Smooth muscle cell (in vitro differentiated cells): Measurements from ENCODE around the gene DPF3. TPM values are rescaled to one million over a fixed set of nuclear protein-coding genes. Genes with fewer than 3 reads are reported as not detected.

Source experiments
- DNase-seq: peaks from one replicate; lab custom pipeline; 2025; ENCODE audit not compliant: unreplicated experiment; lab: John Stamatoyannopoulos, UW
- H2AFZ ChIP-seq: fragments of 200-600 bp; sonication (generic); 2 replicates; pipeline ENCODE4 v1.6.0; 2016; ENCODE audit warnings: antibody characterized with exemption, low read depth, mild to moderate bottlenecking
- H3F3A ChIP-seq: fragments of 200-600 bp; sonication (generic); 2 replicates; pipeline ENCODE4 v1.6.0; 2017; ENCODE audit warnings: antibody characterized with exemption, low read depth
- H3K27ac ChIP-seq: fragments of 200-600 bp; sonication (generic); 2 replicates; pipeline ENCODE4 v1.5.1; 2016; ENCODE audit warnings: low read depth, mild to moderate bottlenecking
- H3K27me3 ChIP-seq: fragments of 200-600 bp; sonication (generic); 2 replicates; pipeline ENCODE4 v1.6.1; 2016; ENCODE audit warnings: low read depth, mild to moderate bottlenecking
- H3K36me3 ChIP-seq: fragments of 200-600 bp; sonication (generic); 2 replicates; pipeline ENCODE4 v1.5.1; 2016; ENCODE audit warnings: low read depth
- H3K4me1 ChIP-seq: fragments of 200-600 bp; sonication (generic); 2 replicates; pipeline ENCODE4 v1.5.1; 2016; ENCODE audit warnings: low read depth
- H3K4me2 ChIP-seq: fragments of 200-600 bp; sonication (generic); 2 replicates; pipeline ENCODE4 v1.6.0; 2016; ENCODE audit warnings: mild to moderate bottlenecking
- H3K4me3 ChIP-seq: fragments of 200-600 bp; sonication (generic); 2 replicates; pipeline ENCODE4 v1.5.1; 2016; ENCODE audit warnings: mild to moderate bottlenecking
- H3K79me2 ChIP-seq: fragments of 200-600 bp; sonication (generic); 2 replicates; pipeline ENCODE4 v1.6.0; 2016; ENCODE audit warnings: low read depth, mild to moderate bottlenecking
- H3K9ac ChIP-seq: fragments of 200-600 bp; sonication (generic); 2 replicates; pipeline ENCODE4 v1.6.0; 2016; ENCODE audit warnings: low read depth
- H3K9me3 ChIP-seq: fragments of 200-600 bp; sonication (generic); replicated peaks from 2 replicates; pipeline ENCODE4 v1.5.1; 2016; ENCODE audit warnings: low read depth
- H4K20me1 ChIP-seq: fragments of 200-600 bp; sonication (generic); 2 replicates; pipeline ENCODE4 v1.6.0; 2016; ENCODE audit warnings: low read depth
- CTCF ChIP-seq: fragments of 200-600 bp; sonication (generic); IDR thresholded peaks from 2 replicates; pipeline ENCODE4 v1.5.1; 2017; ENCODE audit warnings: borderline replicate concordance, mild to moderate bottlenecking, antibody characterized with exemption; ENCODE audit not compliant: insufficient read depth, poor library complexity, severe bottlenecking
- WGBS: methylation state at CpG from one replicate; pipeline ENCODE4 v1.1.7; 2016; ENCODE audit warnings: low lambda C conversion rate; 5-methylcytosine and 5-hydroxymethylcytosine counted together
- polyA plus RNA-seq: library from polyadenylated mRNA; unstranded; fragments of >200 nt; fragmentation: Nextera tagmentation; extraction: Ambion mirVana; gene quantifications from 2 replicates; pipeline ENCODE4 v1.2.1, GENCODE V29; 2016
- total RNA-seq: library from RNA; depleted of rRNA; stranded (reverse); fragments of >200 nt; gene quantifications from 2 replicates; pipeline ENCODE4 v1.2.3, GENCODE V29; 2014

DPF3 gene
- total and polyA plus RNA-seq, 2 experiments from 2014 or later: 4.9 to 12.6 TPM

GRCh38 chr14:72613231-72613974 is 280.5 kb downstream of the DPF3 start:
- Histone ChIP-seq H4K20me1 (no peaks in the 10 kb centered on the region), H2AFZ (no peak overlapping the region), H3K4me1 (peaks cover 24% of the 10 kb centered on the region), H3K9me3 (no peaks in the 10 kb centered on the region), H3K27ac (no peak overlapping the region), H3K9ac (no peak overlapping the region), H3K27me3 (no peaks in the 10 kb centered on the region), H3K4me2 (no peak overlapping the region), H3K36me3 (no peaks in the 10 kb centered on the region), H3K79me2 (no peaks in the 10 kb centered on the region), H3K4me3 (no peak overlapping the region), H3F3A (peaks cover 7% of the 10 kb centered on the region)
- WGBS: 76% methylated on average over 11 of the region's 13 CpGs
- no peak for DNase-seq
- no peak for TF ChIP-seq CTCF

GRCh38 chr14:72612041-72612440 is 281.9 kb downstream of the DPF3 start:
- Histone ChIP-seq H3K4me2 (no peak overlapping the region), H3F3A (peaks cover 4% of the 10 kb centered on the region), H4K20me1 (no peaks in the 10 kb centered on the region), H3K79me2 (no peaks in the 10 kb centered on the region), H3K9me3 (no peaks in the 10 kb centered on the region), H3K4me1 (peaks cover 16% of the 10 kb centered on the region), H3K27ac (no peak overlapping the region), H2AFZ (no peak overlapping the region), H3K36me3 (no peaks in the 10 kb centered on the region), H3K4me3 (no peak overlapping the region), H3K9ac (no peak overlapping the region), H3K27me3 (no peaks in the 10 kb centered on the region)
- TF ChIP-seq CTCF: no peak
- WGBS: 98% methylated on average over 4 of the region's 4 CpGs
- DNase-seq: no peak

- Histone ChIP-seq H3K4me3 (no peak overlapping the region), H3K4me1 (peaks cover 12% of the 10 kb centered on the region), H3K79me2 (no peaks in the 10 kb centered on the region), H3K36me3 (no peaks in the 10 kb centered on the region), H3K27ac (no peak overlapping the region), H3K27me3 (no peaks in the 10 kb centered on the region), H3F3A (no peaks in the 10 kb centered on the region), H3K9me3 (no peaks in the 10 kb centered on the region), H3K4me2 (no peak overlapping the region), H2AFZ (no peak overlapping the region), H4K20me1 (no peaks in the 10 kb centered on the region), H3K9ac (no peak overlapping the region)
- no peak for DNase-seq
- TF ChIP-seq CTCF: no peak
- 90% methylated on average over 3 of the region's 4 CpGs for WGBS
Observed at GRCh38 chr14:72611506-72611905, 282.4 kb downstream of the DPF3 start.

GRCh38 chr14:72610831-72611200 is 283.1 kb downstream of the DPF3 start:
- Histone ChIP-seq H3F3A (no peaks in the 10 kb centered on the region), H3K27ac (no peak overlapping the region), H3K9ac (no peak overlapping the region), H3K79me2 (no peaks in the 10 kb centered on the region), H2AFZ (no peak overlapping the region), H3K36me3 (no peaks in the 10 kb centered on the region), H3K4me3 (no peak overlapping the region), H3K9me3 (no peaks in the 10 kb centered on the region), H3K4me2 (no peak overlapping the region), H3K27me3 (no peaks in the 10 kb centered on the region), H3K4me1 (peaks cover 12% of the 10 kb centered on the region), H4K20me1 (no peaks in the 10 kb centered on the region)
- DNase-seq: no peak
- no peak for TF ChIP-seq CTCF
- WGBS: 96% methylated on average over 2 of the region's 2 CpGs
